ENCODE data around the gene KIAA0232.

GRCh38 chr4:6884341-6884870, 101.9 kb downstream of the KIAA0232 start:
- no peak for TF ChIP-seq CTCF (IDR thresholded peaks at IDR 0.05; ENCODE audit: borderline replicate concordance, extremely low read depth, low read length, poor library complexity, severe bottlenecking)
- TF ChIP-seq EZH2 (IDR thresholded peaks at IDR 0.05; ENCODE audit: borderline replicate concordance, low read depth, low read length, severe bottlenecking) = no peak
